NCI-H1436 treated with DMSO at 0.1 percent for 48 hours (cell line): ENCODE data around the gene PRKAR1A.
"Not testable (repeated sequence)": the region's sequence is repeated elsewhere in the genome, so short reads cannot be mapped to it uniquely, and the experiment has no call there.

Experiments used
- DNase-seq: peaks from one replicate; lab custom pipeline; 2025; lab: John Stamatoyannopoulos, UW

The PRKAR1A gene

DNA sequence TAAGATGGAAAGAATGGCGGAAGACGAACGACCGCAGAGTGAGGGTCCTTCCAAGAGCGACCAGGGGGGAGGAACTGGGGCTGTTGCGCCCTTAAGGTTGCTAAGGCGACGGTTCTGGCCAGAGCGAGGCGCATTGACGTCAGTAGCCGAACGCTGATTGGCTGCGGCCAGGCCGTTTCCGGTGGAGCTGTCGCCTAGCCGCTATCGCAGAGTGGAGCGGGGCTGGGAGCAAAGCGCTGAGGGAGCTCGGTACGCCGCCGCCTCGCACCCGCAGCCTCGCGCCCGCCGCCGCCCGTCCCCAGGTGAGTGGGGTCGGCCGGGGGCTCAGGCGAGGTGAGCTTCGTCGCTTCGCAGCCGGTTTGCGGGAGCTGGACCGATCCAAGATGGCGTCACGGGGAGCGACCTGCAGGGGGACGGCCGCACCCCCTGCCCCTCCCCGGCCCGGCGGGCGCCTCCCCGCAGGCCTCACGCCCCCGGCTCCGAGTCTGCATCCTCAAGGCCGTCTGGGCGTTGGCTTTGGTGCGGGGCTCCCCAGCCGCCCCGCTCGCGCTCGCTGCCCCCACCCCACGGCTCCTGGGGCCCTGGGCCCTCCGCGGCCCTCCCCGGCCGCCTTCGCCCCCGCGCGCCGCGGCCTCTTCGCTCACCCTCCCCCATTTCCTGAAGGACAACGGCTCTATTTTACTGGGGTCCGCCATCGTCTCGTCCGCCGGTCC lies at the start of gene PRKAR1A:
Gene PRKAR1A, plus strand, starts transcription at position 184 of the 713 bp plus-strand sequence. CDS start 2,970 bp downstream, outside the sequence.
- peak; percentile 81 for DNase-seq

- DNase-seq: no peak
These were observed 48.8 kb upstream of the PRKAR1A start for GRCh38 chr17:68463211-68464019.

- DNase-seq: no peak
These were observed 43.9 kb upstream of the PRKAR1A start for GRCh38 chr17:68468334-68468733.

DNA sequence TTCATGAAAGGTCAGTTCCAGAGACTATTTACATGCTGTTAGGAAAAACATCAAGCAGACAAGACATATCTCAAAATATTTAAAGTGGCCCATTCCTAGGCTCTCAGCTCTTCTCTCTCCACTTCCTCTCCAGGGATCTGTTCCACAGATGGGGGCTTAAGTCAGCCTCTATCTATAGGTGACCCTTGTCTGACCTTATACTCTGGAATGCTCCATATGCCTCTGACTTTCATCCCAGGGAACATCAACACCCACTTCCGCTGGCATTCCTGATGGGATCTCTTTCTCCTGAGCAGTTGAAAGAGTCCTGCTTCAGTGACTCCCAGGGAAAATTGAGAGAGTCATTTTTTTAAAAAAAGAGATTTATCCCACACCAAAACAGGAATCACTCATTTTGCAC lies 43.4 kb upstream of the PRKAR1A start:
- no peak for DNase-seq

- DNase-seq: no peak
These were observed 41.3 kb upstream of the PRKAR1A start for GRCh38 chr17:68470961-68471360.

DNA sequence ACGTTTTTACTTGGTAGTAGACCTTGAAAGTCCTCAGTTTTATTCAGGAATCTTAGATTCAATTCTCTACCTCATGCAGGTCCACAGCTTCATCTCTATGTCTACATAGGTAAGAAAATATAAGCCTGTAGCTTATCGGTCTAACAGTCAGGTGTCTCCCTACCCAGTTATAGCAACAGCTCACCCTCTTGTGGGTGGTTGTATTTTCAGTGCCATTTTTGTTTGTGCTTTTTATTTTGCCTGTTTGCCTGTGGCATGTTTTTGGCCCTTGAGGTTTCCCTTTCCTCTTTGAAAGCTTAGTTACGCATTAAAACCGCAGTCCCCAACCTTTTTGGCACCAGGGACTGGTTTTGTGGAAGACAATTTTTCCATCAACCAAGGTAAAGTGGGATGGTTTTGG lies 31.3 kb upstream of the PRKAR1A start:
- DNase-seq: no peak

DNA sequence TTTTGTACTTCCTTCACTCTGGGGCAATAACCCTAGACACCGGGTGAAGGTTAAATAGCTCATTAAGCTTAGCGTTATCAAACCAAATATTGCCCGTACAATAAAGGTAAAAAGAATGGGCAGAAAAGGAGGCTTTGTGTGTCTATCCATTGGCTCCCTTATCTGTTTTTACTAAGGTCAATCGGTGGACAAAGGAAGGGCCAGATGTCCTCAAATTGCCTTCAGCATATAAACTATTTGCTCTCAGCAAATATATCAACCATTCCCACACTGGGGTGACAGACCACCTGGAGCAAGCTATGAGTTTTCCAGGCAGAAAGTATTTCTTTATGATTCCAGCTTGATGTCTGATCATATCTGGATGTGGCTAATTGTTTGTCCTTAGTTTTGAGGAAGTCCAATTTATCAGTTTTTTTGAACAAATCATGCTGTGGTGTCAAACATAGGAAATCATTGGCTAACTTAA lies 29.6 kb upstream of the PRKAR1A start:
- no peak for DNase-seq

DNA sequence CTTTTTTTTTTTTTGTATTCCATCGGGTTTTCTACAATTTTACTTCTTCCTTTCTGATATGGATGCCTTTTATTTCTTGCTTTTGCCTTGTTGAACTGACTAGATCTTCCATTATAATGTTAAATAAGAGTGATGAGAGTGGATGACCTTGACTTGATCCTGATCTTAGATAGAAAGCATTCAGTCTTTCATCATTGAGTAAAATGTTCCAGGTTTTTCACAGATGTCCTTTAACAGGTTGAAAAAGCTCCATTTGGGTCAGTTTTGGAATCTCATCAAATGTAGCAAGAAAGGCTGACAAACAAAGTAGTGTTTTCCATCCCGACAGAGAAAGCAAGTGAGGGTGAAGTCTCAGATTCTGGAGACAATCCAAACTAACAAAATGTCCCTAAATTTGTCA lies 27.8 kb upstream of the PRKAR1A start:
- no peak for DNase-seq

DNA sequence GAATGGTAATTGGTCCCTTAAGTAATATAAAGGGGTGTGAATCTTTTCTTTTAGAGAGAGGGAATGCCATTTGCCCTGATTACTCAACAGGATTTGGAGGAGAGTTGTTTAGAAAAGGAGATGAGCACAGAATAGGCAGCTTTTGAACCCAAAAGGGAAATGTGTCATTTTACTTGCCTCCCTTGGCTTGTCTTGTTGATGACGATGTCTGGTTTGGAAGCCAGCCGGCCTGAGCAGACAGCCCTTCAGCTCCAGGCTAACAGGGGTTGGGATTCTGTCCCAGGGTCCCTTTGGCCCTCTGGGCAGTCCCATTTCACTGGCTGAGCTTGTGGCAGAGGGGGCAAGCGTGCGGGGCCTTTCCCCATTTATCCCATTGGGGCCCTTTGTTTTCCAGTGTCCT lies 22.3 kb upstream of the PRKAR1A start:
- DNase-seq: no peak

DNA sequence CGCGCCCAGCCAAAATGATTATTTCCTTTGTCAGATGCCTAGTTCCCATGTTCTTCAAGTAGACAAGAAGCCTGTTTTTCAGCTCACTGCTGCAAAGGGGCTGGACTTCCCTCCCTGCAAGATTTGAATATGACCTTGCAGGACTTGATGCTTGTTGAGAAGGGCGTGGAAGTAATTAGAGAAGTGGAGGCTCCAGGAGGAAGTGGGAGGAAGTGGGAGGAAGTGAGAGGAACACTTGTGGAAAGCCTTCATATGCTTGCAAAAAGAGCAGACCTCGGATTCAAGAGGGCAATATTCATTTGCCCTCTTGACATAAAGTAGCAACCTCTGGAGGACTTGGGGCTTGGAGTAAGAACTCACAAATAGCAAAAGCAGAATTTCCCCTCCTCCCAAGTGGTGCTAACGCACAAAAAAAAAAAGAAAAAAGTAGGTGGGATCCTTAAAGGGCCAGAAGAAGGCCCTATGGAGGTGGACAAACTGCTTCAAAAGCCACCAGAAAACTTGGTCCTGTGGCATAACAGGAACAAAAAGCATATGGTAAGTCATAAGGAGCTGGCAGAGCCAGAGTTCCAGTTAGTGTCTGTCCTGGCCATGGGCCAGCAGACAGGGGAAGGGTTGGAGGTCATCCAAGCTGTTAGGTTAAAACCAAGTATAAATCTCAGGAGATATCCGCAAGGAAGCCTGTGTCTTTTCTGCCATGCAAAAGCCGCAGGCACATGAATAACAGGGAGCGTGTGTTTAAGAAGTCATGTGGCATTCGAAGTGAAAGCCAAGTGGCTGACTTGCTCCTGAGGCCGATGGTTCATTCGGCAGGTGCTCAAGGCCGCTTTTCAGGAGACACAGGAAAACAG lies 20.6 kb upstream of the PRKAR1A start:
- no peak for DNase-seq

GRCh38 chr17:68492394-68493054 lies 19.7 kb upstream of the PRKAR1A start:
- DNase-seq: not testable (repeated sequence)

DNA sequence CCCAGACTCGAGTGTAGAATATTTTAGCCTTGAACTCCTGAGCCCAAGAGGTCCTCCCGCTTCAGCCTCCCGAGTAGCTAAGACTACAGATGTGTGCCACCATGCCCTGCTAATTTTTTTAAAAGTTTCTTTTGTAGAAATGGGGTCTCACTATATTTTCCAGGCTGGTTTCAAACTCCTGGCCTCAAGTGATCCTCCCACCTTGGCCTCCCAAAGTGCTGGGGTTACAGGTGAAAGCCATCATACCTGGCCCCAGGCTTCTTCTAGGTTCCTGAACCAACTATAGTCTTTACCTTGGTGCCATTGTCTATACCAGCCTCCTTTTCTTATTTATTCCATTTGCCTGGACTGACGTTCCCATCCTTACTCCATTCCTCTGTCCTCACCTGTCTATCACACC lies 17.1 kb upstream of the PRKAR1A start:
- DNase-seq: no peak

DNA sequence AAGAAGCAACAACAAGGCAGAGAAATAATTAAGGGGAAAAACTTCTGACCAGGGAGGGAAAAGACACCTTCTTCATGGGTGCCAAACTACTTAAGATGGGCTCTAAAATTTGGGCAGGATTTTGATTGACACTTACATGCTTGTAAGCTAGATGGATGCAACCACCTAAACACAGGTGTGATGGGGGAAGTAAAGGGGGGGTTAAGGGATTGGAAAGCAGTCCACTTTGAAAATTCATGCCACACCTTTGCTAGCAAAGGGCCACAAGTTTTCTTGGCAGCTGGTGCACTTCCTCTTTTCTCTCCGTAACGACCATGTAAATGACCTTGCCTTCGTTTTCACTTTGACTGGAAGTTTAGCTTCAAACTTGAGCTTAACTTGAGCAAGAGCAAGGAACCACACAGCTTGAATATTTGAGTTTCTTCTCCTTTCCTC lies 14.3 kb upstream of the PRKAR1A start:
- DNase-seq: no peak

- DNase-seq: no peak
These were observed 13.5 kb upstream of the PRKAR1A start for GRCh38 chr17:68498479-68499326.

DNA sequence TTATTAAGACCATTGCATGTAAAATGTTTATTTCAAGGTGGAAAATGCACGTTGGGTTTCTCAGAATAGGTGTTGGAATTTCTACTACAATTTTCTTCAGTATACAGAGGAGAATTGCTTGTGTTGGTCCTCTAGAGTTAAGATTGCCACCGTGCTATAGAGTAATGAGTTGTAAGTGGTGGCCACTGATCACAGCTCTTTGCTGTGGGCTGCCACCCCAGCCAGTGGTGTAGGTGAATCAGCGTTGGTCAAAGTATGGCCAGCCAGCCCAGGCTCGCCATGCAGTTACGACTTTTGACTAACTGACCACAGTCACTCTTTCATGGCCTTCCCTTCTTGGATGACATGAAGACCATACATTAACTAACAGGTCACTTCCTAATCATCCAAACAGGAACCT lies 12.6 kb upstream of the PRKAR1A start:
- no peak for DNase-seq

DNA sequence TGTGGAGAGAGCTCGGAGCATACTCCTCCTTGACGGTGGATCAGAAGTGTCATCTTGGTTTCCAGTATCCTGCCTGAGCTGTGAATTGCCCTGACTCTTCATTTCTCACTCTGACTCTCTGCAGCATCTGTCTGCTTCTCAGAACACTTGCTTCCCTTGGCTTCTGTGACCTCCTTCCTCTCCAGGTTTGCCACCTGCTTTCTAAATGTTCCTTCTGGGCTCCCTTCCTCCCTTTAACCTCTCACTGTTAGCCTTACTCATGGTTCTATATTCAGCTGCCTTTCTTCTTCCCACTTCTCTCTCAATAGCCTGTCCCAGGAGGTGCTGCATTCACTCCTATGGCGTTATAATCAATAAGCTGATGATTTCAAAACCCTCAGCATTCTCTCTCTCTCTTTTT lies 11.2 kb upstream of the PRKAR1A start:
- DNase-seq: no peak

GRCh38 chr17:68505951-68506350 lies 6.3 kb upstream of the PRKAR1A start:
- no peak for DNase-seq

GRCh38 chr17:68507576-68507975 lies 4.7 kb upstream of the PRKAR1A start:
- no peak for DNase-seq

- no peak for DNase-seq
These were observed 2.8 kb upstream of the PRKAR1A start for GRCh38 chr17:68509141-68510057.

GRCh38 chr17:68511254-68511670 lies 968 bp upstream of the PRKAR1A start:
- no peak for DNase-seq
